GM23338 (cell line): ENCODE results near the gene FNIP2. TPM values are rescaled to one million over a fixed set of nuclear protein-coding genes. Genes with fewer than 3 reads are reported as not detected.

Experiments
- ATAC-seq: fragments of 200-7000 bp; cut with Tn5 transposase; 3 replicates; pipeline ENCODE4 v1.9.1; 2020
- DNase-seq: peaks from one replicate; pipeline ENCODE4 v3.0.0-alpha.2; 2015; ENCODE audit warnings: low spot score
- H2AFZ ChIP-seq: fragments of 200-600 bp; sonication (generic); 2 replicates; pipeline ENCODE4 v1.8.0; 2016; ENCODE audit warnings: antibody characterized with exemption, mild to moderate bottlenecking, moderate library complexity
- H3F3A ChIP-seq: fragments of 200-600 bp; sonication (generic); replicated peaks from 2 replicates; pipeline ENCODE4 v1.8.0; 2017; ENCODE audit warnings: antibody characterized with exemption, mixed run types, low read depth
- H3K27ac ChIP-seq: fragments of 200-600 bp; sonication (generic); 2 replicates; pipeline ENCODE4 v1.6.1; 2016; ENCODE audit warnings: low read depth
- H3K27me3 ChIP-seq: fragments of 200-600 bp; sonication (generic); 2 replicates; pipeline ENCODE4 v1.8.0; 2016; ENCODE audit warnings: mild to moderate bottlenecking, mixed run types, moderate library complexity; ENCODE audit not compliant: insufficient read depth
- H3K36me3 ChIP-seq: fragments of 200-600 bp; sonication (generic); 2 replicates; pipeline ENCODE4 v1.8.0; 2016; ENCODE audit warnings: mild to moderate bottlenecking; ENCODE audit not compliant: insufficient read depth
- H3K4me1 ChIP-seq: fragments of 200-600 bp; sonication (generic); 2 replicates; pipeline ENCODE4 v1.8.0; 2016; ENCODE audit warnings: mild to moderate bottlenecking, moderate library complexity; ENCODE audit not compliant: insufficient read depth
- H3K4me2 ChIP-seq: fragments of 200-600 bp; sonication (generic); 2 replicates; pipeline ENCODE4 v1.7.1; 2017; ENCODE audit warnings: mixed run types
- H3K4me3 ChIP-seq: fragments of 200-600 bp; sonication (generic); 2 replicates; pipeline ENCODE4 v1.6.1; 2016; ENCODE audit warnings: mixed run types
- H3K79me2 ChIP-seq: fragments of 200-600 bp; sonication (generic); replicated peaks from 2 replicates; pipeline ENCODE4 v1.8.0; 2017; ENCODE audit warnings: mild to moderate bottlenecking; ENCODE audit not compliant: insufficient read depth
- H3K9me2 ChIP-seq: fragments of 200-600 bp; sonication (generic); 2 replicates; pipeline ENCODE4 v1.8.0; 2017; ENCODE audit not compliant: insufficient read depth
- H4K20me1 ChIP-seq: fragments of 200-600 bp; sonication (generic); replicated peaks from 2 replicates; pipeline ENCODE4 v1.8.0; 2017; ENCODE audit warnings: mild to moderate bottlenecking; ENCODE audit not compliant: insufficient read depth
- H3K27ac Mint-ChIP-seq: 2 replicates; pipeline ENCODE4 v1.8.0; 2020; ENCODE audit warnings: inconsistent platforms, mild to moderate bottlenecking, moderate library complexity, mixed read lengths
- H3K27me3 Mint-ChIP-seq: 3 replicates; pipeline ENCODE4 v1.8.0; 2022; ENCODE audit warnings: low read depth, mild to moderate bottlenecking, moderate library complexity, mixed read lengths, inconsistent platforms; ENCODE audit not compliant: insufficient read depth, poor library complexity
- H3K36me3 Mint-ChIP-seq: 3 replicates; pipeline ENCODE4 v1.8.0; 2021; ENCODE audit warnings: low read depth, mild to moderate bottlenecking, inconsistent platforms, moderate library complexity, mixed read lengths
- H3K4me1 Mint-ChIP-seq: 3 replicates; pipeline ENCODE4 v1.8.0; 2020; ENCODE audit warnings: mild to moderate bottlenecking, inconsistent platforms, mixed read lengths
- H3K4me3 Mint-ChIP-seq: 3 replicates; pipeline ENCODE4 v1.8.0; 2021; ENCODE audit warnings: moderate library complexity, mild to moderate bottlenecking, inconsistent platforms, mixed read lengths
- H3K9me3 Mint-ChIP-seq: 3 replicates; pipeline ENCODE4 v1.8.0; 2020; ENCODE audit warnings: moderate library complexity, mild to moderate bottlenecking, inconsistent platforms, mixed read lengths
- CREB1 ChIP-seq: fragments of 250-450 bp; sonication (Bioruptor Pico); IDR thresholded peaks from 2 replicates; pipeline ENCODE4 v1.5.0; 2020; ENCODE audit warnings: low read depth, mild to moderate bottlenecking, moderate library complexity
- EZH2 ChIP-seq: fragments of 200-600 bp; sonication (generic); IDR thresholded peaks from one replicate; pipeline ENCODE4 v1.8.0; 2017; ENCODE audit warnings: antibody characterized with exemption, mild to moderate bottlenecking, low read depth; ENCODE audit not compliant: unreplicated experiment
- EZH2phosphoT487 ChIP-seq: fragments of 200-600 bp; sonication (generic); IDR thresholded peaks from one replicate; pipeline ENCODE4 v1.8.1; 2018; ENCODE audit warnings: antibody characterized with exemption; ENCODE audit not compliant: unreplicated experiment
- JUNB ChIP-seq: IDR thresholded peaks from one replicate; pipeline ENCODE4 v1.6.1; 2016; ENCODE audit warnings: antibody characterized with exemption; ENCODE audit not compliant: unreplicated experiment
- POLR2AphosphoS5 ChIP-seq: IDR thresholded peaks from 2 replicates; pipeline ENCODE4 v1.6.1; 2016; ENCODE audit warnings: antibody characterized with exemption, low read depth
- STAT1 ChIP-seq: IDR thresholded peaks from one replicate; pipeline ENCODE4 v1.6.1; 2016; ENCODE audit warnings: antibody characterized with exemption; ENCODE audit not compliant: unreplicated experiment
- ZNF114 ChIP-seq: fragments of 250-450 bp; sonication (Bioruptor Pico); IDR thresholded peaks from 2 replicates; pipeline ENCODE4 v1.5.0; 2020; ENCODE audit warnings: mild to moderate bottlenecking, moderate library complexity
- polyA plus RNA-seq: library from polyadenylated mRNA; unstranded; fragments of >200 nt; fragmentation: Nextera tagmentation; extraction: Ambion mirVana; gene quantifications from 2 replicates; pipeline ENCODE4 v1.2.1, GENCODE V29; 2016
- total RNA-seq: library from RNA; depleted of rRNA; stranded (reverse); fragments of >200 nt; shearing (Covaris generic); gene quantifications from 2 replicates; pipeline ENCODE4 v1.2.3, GENCODE V29; 2014
- TF ChIP-seq, protein P1 (sequence below): IDR thresholded peaks from 2 replicates; pipeline ENCODE4 v1.6.1; 2016; ENCODE audit warnings: antibody characterized with exemption
- TF ChIP-seq, protein P2 (sequence below): IDR thresholded peaks from one replicate; pipeline ENCODE4 v1.6.1; 2018; ENCODE audit warnings: antibody characterized with exemption; ENCODE audit not compliant: unreplicated experiment

Gene FNIP2
- total and polyA plus RNA-seq, 2 experiments from 2014 or later = 2.7 to 17.2 TPM

DNA sequence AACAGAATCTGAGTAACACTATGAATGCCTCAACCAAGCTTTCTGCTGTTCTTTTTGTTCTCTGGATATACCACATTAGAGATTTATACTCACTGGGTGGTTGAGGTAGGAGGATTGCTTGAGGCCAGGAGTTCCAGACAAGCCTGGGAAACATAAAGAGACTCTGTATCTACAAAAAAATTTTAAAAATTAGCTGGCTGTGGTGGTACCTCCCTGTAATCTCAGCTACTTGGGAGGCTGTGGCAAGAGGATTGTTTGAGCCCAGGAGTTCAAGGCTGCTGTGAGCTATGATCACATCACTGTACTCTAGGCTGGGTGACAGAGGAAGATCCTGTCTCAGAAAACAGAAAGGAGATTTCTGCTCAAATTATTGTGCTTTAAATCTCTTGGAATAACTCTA lies 172.5 kb downstream of the FNIP2 start:
- Histone ChIP-seq H4K20me1 (no peaks in the 10 kb centered on the region), H3K9me2 (no peaks in the 10 kb centered on the region; the same call in none of the 2 replicates), H2AFZ (peak overlapping the region; percentile 28; the same call in 1 of the 2 replicates), H3K27ac (no peak overlapping the region), H3K27me3 (no peaks in the 10 kb centered on the region), H3K36me3 (no peaks in the 10 kb centered on the region), H3F3A (no peaks in the 10 kb centered on the region), H3K79me2 (no peaks in the 10 kb centered on the region), H3K4me3 (no peak overlapping the region), H3K4me1 (no peaks in the 10 kb centered on the region), H3K4me2 (no peak overlapping the region)
- no peaks in the 10 kb centered on the region for H3K27me3 Mint-ChIP-seq
- no peaks in the 10 kb centered on the region for H3K36me3 Mint-ChIP-seq
- peaks cover 2% of the 10 kb centered on the region for H3K4me1 Mint-ChIP-seq
- TF ChIP-seq EZH2 = no peak
- H3K4me3 Mint-ChIP-seq = no peak overlapping the region
- no peak overlapping the region for H3K27ac Mint-ChIP-seq
- ATAC-seq (no peak), DNase-seq (no peak)
- no peaks in the 10 kb centered on the region for H3K9me3 Mint-ChIP-seq

DNA sequence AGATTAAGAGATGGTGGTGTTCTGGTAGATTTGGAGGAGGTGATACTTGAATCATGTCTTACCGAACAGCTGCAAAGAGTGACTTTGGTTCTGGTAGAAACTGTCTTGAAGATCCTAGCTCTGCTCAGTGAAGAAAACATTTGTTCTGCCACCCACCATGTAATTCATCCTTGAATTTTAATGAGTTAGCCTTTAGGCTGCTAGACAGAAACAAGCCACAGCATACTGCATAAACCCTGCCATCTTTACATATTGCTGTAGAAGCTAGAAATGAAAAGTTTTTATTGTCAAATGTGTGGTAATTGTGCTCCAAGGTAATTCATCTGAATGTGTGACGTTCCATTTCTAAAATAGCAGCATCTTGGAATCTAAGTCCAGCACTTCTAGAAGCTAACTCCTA lies 173.1 kb downstream of the FNIP2 start:
- Histone ChIP-seq H3K4me3 (no peak overlapping the region), H3K27ac (no peak overlapping the region), H3K36me3 (no peaks in the 10 kb centered on the region), H3K27me3 (no peaks in the 10 kb centered on the region), H3K4me1 (no peaks in the 10 kb centered on the region), H3K79me2 (no peaks in the 10 kb centered on the region), H3K4me2 (no peak overlapping the region), H4K20me1 (no peaks in the 10 kb centered on the region), H2AFZ (peak overlapping the region; percentile 52; the same call in 1 of the 2 replicates), H3F3A (no peaks in the 10 kb centered on the region), H3K9me2 (no peaks in the 10 kb centered on the region; the same call in 1 of the 2 replicates)
- H3K27ac Mint-ChIP-seq = no peak overlapping the region
- H3K9me3 Mint-ChIP-seq = no peaks in the 10 kb centered on the region
- no peaks in the 10 kb centered on the region for H3K36me3 Mint-ChIP-seq
- TF ChIP-seq CREB1 (CRISPR knock-in tag) = no peak
- no peak for TF ChIP-seq EZH2
- TF ChIP-seq STAT1 = no peak
- no peak for TF ChIP-seq ZNF114
- TF ChIP-seq EZH2phosphoT487 = no peak
- TF ChIP-seq, protein P1, sequence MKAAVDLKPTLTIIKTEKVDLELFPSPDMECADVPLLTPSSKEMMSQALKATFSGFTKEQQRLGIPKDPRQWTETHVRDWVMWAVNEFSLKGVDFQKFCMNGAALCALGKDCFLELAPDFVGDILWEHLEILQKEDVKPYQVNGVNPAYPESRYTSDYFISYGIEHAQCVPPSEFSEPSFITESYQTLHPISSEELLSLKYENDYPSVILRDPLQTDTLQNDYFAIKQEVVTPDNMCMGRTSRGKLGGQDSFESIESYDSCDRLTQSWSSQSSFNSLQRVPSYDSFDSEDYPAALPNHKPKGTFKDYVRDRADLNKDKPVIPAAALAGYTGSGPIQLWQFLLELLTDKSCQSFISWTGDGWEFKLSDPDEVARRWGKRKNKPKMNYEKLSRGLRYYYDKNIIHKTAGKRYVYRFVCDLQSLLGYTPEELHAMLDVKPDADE = no peak
- TF ChIP-seq, protein P2, sequence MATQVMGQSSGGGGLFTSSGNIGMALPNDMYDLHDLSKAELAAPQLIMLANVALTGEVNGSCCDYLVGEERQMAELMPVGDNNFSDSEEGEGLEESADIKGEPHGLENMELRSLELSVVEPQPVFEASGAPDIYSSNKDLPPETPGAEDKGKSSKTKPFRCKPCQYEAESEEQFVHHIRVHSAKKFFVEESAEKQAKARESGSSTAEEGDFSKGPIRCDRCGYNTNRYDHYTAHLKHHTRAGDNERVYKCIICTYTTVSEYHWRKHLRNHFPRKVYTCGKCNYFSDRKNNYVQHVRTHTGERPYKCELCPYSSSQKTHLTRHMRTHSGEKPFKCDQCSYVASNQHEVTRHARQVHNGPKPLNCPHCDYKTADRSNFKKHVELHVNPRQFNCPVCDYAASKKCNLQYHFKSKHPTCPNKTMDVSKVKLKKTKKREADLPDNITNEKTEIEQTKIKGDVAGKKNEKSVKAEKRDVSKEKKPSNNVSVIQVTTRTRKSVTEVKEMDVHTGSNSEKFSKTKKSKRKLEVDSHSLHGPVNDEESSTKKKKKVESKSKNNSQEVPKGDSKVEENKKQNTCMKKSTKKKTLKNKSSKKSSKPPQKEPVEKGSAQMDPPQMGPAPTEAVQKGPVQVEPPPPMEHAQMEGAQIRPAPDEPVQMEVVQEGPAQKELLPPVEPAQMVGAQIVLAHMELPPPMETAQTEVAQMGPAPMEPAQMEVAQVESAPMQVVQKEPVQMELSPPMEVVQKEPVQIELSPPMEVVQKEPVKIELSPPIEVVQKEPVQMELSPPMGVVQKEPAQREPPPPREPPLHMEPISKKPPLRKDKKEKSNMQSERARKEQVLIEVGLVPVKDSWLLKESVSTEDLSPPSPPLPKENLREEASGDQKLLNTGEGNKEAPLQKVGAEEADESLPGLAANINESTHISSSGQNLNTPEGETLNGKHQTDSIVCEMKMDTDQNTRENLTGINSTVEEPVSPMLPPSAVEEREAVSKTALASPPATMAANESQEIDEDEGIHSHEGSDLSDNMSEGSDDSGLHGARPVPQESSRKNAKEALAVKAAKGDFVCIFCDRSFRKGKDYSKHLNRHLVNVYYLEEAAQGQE = no peak
- no peak for TF ChIP-seq JUNB
- TF ChIP-seq POLR2AphosphoS5 = no peak
- DNase-seq = no peak
- peaks cover 8% of the 10 kb centered on the region for H3K4me1 Mint-ChIP-seq
- H3K4me3 Mint-ChIP-seq = no peak overlapping the region
- ATAC-seq = no peak
- no peaks in the 10 kb centered on the region for H3K27me3 Mint-ChIP-seq
